AG09309 (cell line): Measurements from ENCODE around the gene FLNC.

Experiments used
- DNase-seq: peaks from one replicate; pipeline ENCODE4 v3.0.0-alpha.2; 2010; ENCODE audit warnings: low read depth
- H3K4me3 ChIP-seq: 2 replicates; pipeline ENCODE4 v1.5.1; 2011; ENCODE audit warnings: mild to moderate bottlenecking, low read depth, low read length, moderate library complexity; ENCODE audit not compliant: control insufficient read depth
- CTCF ChIP-seq: IDR thresholded peaks from 2 replicates; pipeline ENCODE4 v1.5.1; 2011; ENCODE audit warnings: mild to moderate bottlenecking, low read depth, low read length, inconsistent platforms; ENCODE audit not compliant: insufficient read depth, control insufficient read depth; ENCODE audit errors: missing control alignments

FLNC gene

GRCh38 chr7:128830231-128831177, at the start of gene FLNC:
Gene FLNC (plus strand): TSS chr7:128830406. CDS start chr7:128830638, 232 bp downstream.
- TF ChIP-seq CTCF: no peak
- no peak for DNase-seq
- peak within 1 kb of the TSS; percentile 90 for H3K4me3 ChIP-seq

- peak; percentile 44 for DNase-seq
Observed at GRCh38 chr7:128781126-128781525, 49.1 kb upstream of the FLNC start.

GRCh38 chr7:128781851-128782250, 48.4 kb upstream of the FLNC start:
- H3K4me3 ChIP-seq: no peak overlapping the region
- DNase-seq: no peak

More at GRCh38 chr7:128781126-128781525, 49.1 kb upstream of the FLNC start:
- no peak overlapping the region for H3K4me3 ChIP-seq
- TF ChIP-seq CTCF: no peak

GRCh38 chr7:128783143-128783861, 46.9 kb upstream of the FLNC start:
- peak; percentile 43 for DNase-seq
- H3K4me3 ChIP-seq: no peak overlapping the region
- TF ChIP-seq CTCF: no peak

More at GRCh38 chr7:128781851-128782250, 48.4 kb upstream of the FLNC start:
- TF ChIP-seq CTCF: no peak

- no peak overlapping the region for H3K4me3 ChIP-seq
- TF ChIP-seq CTCF: no peak
- DNase-seq: no peak
Observed at GRCh38 chr7:128785738-128786137, 44.5 kb upstream of the FLNC start.

- no peak overlapping the region for H3K4me3 ChIP-seq
- no peak for DNase-seq
- no peak for TF ChIP-seq CTCF
Observed at GRCh38 chr7:128788446-128789412, 41.5 kb upstream of the FLNC start.
